HepG2 (cell line): Measurements from ENCODE around the gene SIAE. TPM values are rescaled to one million over a fixed set of nuclear protein-coding genes. Genes with fewer than 3 reads are reported as not detected.

ENCODE experiments used
- ATAC-seq: fragments of 200-7000 bp; cut with Tn5 transposase; 3 replicates; pipeline ENCODE4 v1.9.1; 2020; ENCODE audit warnings: mild to moderate bottlenecking, moderate library complexity
- BruUV-seq: library from RNA; stranded (reverse); fragments of 400-500 nt; replicated peaks from 2 replicates; lab custom pipeline; 2021; lab: Mats Ljungman, UMichigan
- CTCF ChIA-PET: fragments of 300-600 bp; formaldehyde crosslinking; extraction: SDS; loops from one replicate; lab custom pipeline; 2021; ENCODE audit warnings: low total read pairs, inconsistent platforms, low intra/inter-chr PET ratio; lab: Yijun Ruan, JAX
- POLR2A ChIA-PET: fragments of 350-600 bp; sonication (Branson Sonifier 250); formaldehyde crosslinking; loops from one replicate; lab custom pipeline; 2020; ENCODE audit warnings: antibody characterized with exemption, inconsistent platforms; lab: Yijun Ruan, JAX
- DNase-seq: peaks from one replicate; pipeline ENCODE4 v3.0.0-alpha.2; 2015; ENCODE audit warnings: low spot score
- FAIRE-seq: peaks from 3 replicates; lab custom pipeline; 2011; peaks lifted over from hg19 to GRCh38; lab: Jason Lieb, UNC
- H2AFZ ChIP-seq: one replicate; pipeline ENCODE4 v1.6.1; 2011; ENCODE audit warnings: low read length, inconsistent platforms
- H3K27ac ChIP-seq: fragments of 300-600 bp; 3 replicates; pipeline ENCODE4 v1.8.0; 2011; ENCODE audit warnings: mixed run types, mild to moderate bottlenecking, mixed read lengths, low read length, inconsistent platforms; ENCODE audit not compliant: insufficient read depth; ENCODE audit errors: extremely low read length
- H3K27me3 ChIP-seq, 2 experiments: fragments of 200-600 bp in 1 of 2; 2 replicates in 1 of 2; 3 replicates in 1 of 2; pipeline versions ENCODE4 v1.6.0 to v1.8.0; 2011; ENCODE audit warnings: low read length in 2 of 2, mild to moderate bottlenecking in 2 of 2, moderate library complexity in 2 of 2, inconsistent platforms in 1 of 2; ENCODE audit not compliant: insufficient read depth in 2 of 2, control insufficient read depth in 1 of 2
- H3K36me3 ChIP-seq, 2 experiments: fragments of 200-600 bp in 1 of 2; replicated peaks in 1 of 2; 2 replicates in 1 of 2; 3 replicates in 1 of 2; pipeline versions ENCODE4 v1.5.1 to v1.8.0; 2011; ENCODE audit warnings: low read length in 2 of 2, inconsistent platforms in 1 of 2; ENCODE audit not compliant: insufficient read depth in 2 of 2, control insufficient read depth in 1 of 2
- H3K4me1 ChIP-seq: 2 replicates; pipeline ENCODE4 v1.5.1; 2012; ENCODE audit warnings: low read length, inconsistent platforms; ENCODE audit not compliant: insufficient read depth
- H3K4me2 ChIP-seq: 2 replicates; pipeline ENCODE4 v1.6.0; 2011; ENCODE audit warnings: low read depth, low read length, inconsistent platforms
- H3K4me3 ChIP-seq, 3 experiments: fragments of 200-600 bp in 1 of 3; sonication (generic), shearing (Covaris generic) in 1 of 3; replicated peaks in 1 of 3; 2 replicates each; pipeline ENCODE4 v1.5.1; 2011 to 2016; ENCODE audit warnings: low read length in 3 of 3, inconsistent platforms in 2 of 3, low read depth in 2 of 3, mild to moderate bottlenecking in 2 of 3, control low read depth in 1 of 3, mixed read lengths in 1 of 3; ENCODE audit not compliant: insufficient read depth in 1 of 3
- H3K79me2 ChIP-seq: one replicate; pipeline ENCODE4 v1.6.1; 2011; ENCODE audit warnings: low read length, inconsistent platforms; ENCODE audit not compliant: insufficient read depth
- H3K9ac ChIP-seq: 2 replicates; pipeline ENCODE4 v1.6.0; 2011; ENCODE audit warnings: mild to moderate bottlenecking, low read depth, low read length, inconsistent platforms; ENCODE audit not compliant: insufficient read depth
- H3K9me3 ChIP-seq: 2 replicates; pipeline ENCODE4 v1.5.1; 2012; ENCODE audit warnings: mild to moderate bottlenecking, low read length
- H4K20me1 ChIP-seq: 2 replicates; pipeline ENCODE4 v1.6.0; 2011; ENCODE audit warnings: inconsistent platforms, mild to moderate bottlenecking, low read length, moderate library complexity; ENCODE audit not compliant: insufficient read depth
- IRX3 ChIP-seq: sonication (generic); formaldehyde crosslinking; IDR thresholded peaks from 2 replicates; pipeline ENCODE4 v1.8.1; 2023; ENCODE audit warnings: mild to moderate bottlenecking, low read depth, missing genetic modification reagents, borderline replicate concordance
- KDM4B ChIP-seq: sonication (generic); formaldehyde crosslinking; IDR thresholded peaks from 2 replicates; pipeline ENCODE4 v1.4.0; 2020; ENCODE audit warnings: missing genetic modification reagents
- ZMYM4 ChIP-seq: sonication (generic); formaldehyde crosslinking; IDR thresholded peaks from 2 replicates; pipeline ENCODE4 v1.8.1; 2023; ENCODE audit warnings: mild to moderate bottlenecking, missing genetic modification reagents
- WGBS: methylation state at CpG from one replicate; pipeline ENCODE4 v1.1.6; 2017; ENCODE audit warnings: low lambda C conversion rate; 5-methylcytosine and 5-hydroxymethylcytosine counted together
- in situ Hi-C: cut with HindIII; loops from 2 replicates; pipeline ENCODE4 v1.10.0; 2017; ENCODE audit warnings: low pct_unique_long_range_greater_than_20kb; ENCODE audit not compliant: extremely low pct_ligation_motif_present
- intact Hi-C: fragments of 100-400 bp; cut with micrococcal nuclease; formaldehyde crosslinking; loops from one replicate; pipeline ENCODE4 v1.10.0; 2022; ENCODE audit not compliant: unreplicated experiment
- polyA plus RNA-seq, 8 experiments: library from polyadenylated mRNA; depleted of rRNA in 3 of 8; stranded (reverse) in 7 of 8; unstranded in 1 of 8; fragments of >200 nt; fragmentation: Illumina TruSeq in 4 of 8; extraction: Trizol in 4 of 8; gene quantifications; 2 replicates each; pipeline versions ENCODE4 v1.2.1 to v1.2.3, GENCODE V29; 2011 to 2016; ENCODE audit warnings: low read depth in 4 of 8, missing spikeins in 1 of 8, mixed read lengths in 1 of 8; ENCODE audit not compliant: insufficient read depth in 1 of 8
- total RNA-seq, 5 experiments: library from RNA; depleted of rRNA; stranded (reverse); fragments of >200 nt; fragmentation: Illumina TruSeq; extraction: Trizol; gene quantifications; 2 replicates each; pipeline ENCODE4 v1.2.3, GENCODE V29; 2016; ENCODE audit warnings: low read depth in 1 of 5
- TF ChIP-seq, protein P1 (sequence below): sonication (generic); formaldehyde crosslinking; IDR thresholded peaks from 2 replicates; pipeline ENCODE4 v1.9.0; 2021; ENCODE audit warnings: missing genetic modification reagents, borderline replicate concordance
- TF ChIP-seq, protein P2 (sequence below): IDR thresholded peaks from 2 replicates; pipeline ENCODE4 v1.6.1; 2016; ENCODE audit warnings: low read depth, borderline replicate concordance
- TF ChIP-seq, protein P3 (sequence below): sonication (generic); formaldehyde crosslinking; IDR thresholded peaks from 2 replicates; pipeline ENCODE4 v1.9.0; 2021; ENCODE audit warnings: missing genetic modification reagents, mild to moderate bottlenecking, borderline replicate concordance
- TF ChIP-seq, protein P4 (sequence below): sonication (generic); formaldehyde crosslinking; IDR thresholded peaks from 2 replicates; pipeline ENCODE4 v1.4.0; 2020; ENCODE audit warnings: missing genetic modification reagents, borderline replicate concordance
- TF ChIP-seq, protein P5 (sequence below): IDR thresholded peaks from 2 replicates; pipeline ENCODE4 v1.6.1; 2018; ENCODE audit warnings: missing genetic modification reagents

The SIAE gene
- total and polyA plus RNA-seq, 2 of the 13 experiments (the other 11 are each of a cell fraction or from before 2014, with no cell fraction given) = 7.0 to 22.4 TPM

DNA sequence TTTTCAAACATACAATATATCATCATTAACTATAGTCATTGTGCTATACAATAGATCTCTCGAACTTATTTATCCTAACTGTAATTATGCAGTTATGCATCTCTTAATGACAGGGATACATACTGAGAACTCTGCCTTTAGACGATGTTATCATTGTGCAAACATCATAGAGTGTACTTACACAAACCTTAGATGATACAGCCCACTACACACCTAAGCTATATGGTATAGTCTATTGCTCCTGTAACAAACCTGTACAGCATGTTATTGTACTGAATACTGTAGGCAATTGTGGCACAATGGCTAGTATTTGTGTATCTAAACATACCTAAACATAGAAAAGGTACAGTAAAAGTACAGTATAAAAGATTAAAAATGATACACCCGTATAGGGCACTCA lies 38.9 kb upstream of the SIAE start:
- POLR2A ChIA-PET = no interaction called here
- no TSS peak for BruUV-seq
- in situ Hi-C loops (no loop called here), intact Hi-C loops (no loop called here)
- H3K4me2 ChIP-seq = no peak overlapping the region
- H3K27ac ChIP-seq = no peak overlapping the region
- DNase-seq (no peak), ATAC-seq (no peak), FAIRE-seq (no peak)
- H2AFZ ChIP-seq = no peak overlapping the region
- CTCF ChIA-PET = no interaction called here
- H3K9ac ChIP-seq = no peak overlapping the region
- H3K9me3 ChIP-seq = no peaks in the 10 kb centered on the region
- no peaks in the 10 kb centered on the region for H3K79me2 ChIP-seq
- H3K36me3 ChIP-seq = no peaks in the 10 kb centered on the region
- no peaks in the 10 kb centered on the region for H4K20me1 ChIP-seq
- H3K27me3 ChIP-seq = peaks cover 0 to 30% of the 10 kb centered on the region in 2 experiments; a peak in 3 of 5 replicates
- H3K4me1 ChIP-seq = peaks cover under 1% of the 10 kb centered on the region; the same call in 1 of the 2 replicates
- WGBS = 7% methylated on average over 3 of the region's 3 CpGs
- no peak overlapping the region for H3K4me3 ChIP-seq
- TF ChIP-seq KDM4B (CRISPR knock-in tag) (no peak), IRX3 (CRISPR knock-in tag) (no peak), ZMYM4 (no peak)
- TF ChIP-seq, protein P1, sequence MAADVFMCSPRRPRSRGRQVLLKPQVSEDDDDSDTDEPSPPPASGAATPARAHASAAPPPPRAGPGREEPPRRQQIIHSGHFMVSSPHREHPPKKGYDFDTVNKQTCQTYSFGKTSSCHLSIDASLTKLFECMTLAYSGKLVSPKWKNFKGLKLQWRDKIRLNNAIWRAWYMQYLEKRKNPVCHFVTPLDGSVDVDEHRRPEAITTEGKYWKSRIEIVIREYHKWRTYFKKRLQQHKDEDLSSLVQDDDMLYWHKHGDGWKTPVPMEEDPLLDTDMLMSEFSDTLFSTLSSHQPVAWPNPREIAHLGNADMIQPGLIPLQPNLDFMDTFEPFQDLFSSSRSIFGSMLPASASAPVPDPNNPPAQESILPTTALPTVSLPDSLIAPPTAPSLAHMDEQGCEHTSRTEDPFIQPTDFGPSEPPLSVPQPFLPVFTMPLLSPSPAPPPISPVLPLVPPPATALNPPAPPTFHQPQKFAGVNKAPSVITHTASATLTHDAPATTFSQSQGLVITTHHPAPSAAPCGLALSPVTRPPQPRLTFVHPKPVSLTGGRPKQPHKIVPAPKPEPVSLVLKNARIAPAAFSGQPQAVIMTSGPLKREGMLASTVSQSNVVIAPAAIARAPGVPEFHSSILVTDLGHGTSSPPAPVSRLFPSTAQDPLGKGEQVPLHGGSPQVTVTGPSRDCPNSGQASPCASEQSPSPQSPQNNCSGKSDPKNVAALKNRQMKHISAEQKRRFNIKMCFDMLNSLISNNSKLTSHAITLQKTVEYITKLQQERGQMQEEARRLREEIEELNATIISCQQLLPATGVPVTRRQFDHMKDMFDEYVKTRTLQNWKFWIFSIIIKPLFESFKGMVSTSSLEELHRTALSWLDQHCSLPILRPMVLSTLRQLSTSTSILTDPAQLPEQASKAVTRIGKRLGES = no peak
- TF ChIP-seq, protein P2, sequence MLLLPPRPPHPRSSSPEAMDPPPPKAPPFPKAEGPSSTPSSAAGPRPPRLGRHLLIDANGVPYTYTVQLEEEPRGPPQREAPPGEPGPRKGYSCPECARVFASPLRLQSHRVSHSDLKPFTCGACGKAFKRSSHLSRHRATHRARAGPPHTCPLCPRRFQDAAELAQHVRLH (CRISPR knock-in tag) = no peak
- TF ChIP-seq, protein P3, sequence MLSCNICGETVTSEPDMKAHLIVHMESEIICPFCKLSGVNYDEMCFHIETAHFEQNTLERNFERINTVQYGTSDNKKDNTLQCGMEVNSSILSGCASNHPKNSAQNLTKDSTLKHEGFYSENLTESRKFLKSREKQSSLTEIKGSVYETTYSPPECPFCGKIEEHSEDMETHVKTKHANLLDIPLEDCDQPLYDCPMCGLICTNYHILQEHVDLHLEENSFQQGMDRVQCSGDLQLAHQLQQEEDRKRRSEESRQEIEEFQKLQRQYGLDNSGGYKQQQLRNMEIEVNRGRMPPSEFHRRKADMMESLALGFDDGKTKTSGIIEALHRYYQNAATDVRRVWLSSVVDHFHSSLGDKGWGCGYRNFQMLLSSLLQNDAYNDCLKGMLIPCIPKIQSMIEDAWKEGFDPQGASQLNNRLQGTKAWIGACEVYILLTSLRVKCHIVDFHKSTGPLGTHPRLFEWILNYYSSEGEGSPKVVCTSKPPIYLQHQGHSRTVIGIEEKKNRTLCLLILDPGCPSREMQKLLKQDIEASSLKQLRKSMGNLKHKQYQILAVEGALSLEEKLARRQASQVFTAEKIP = no peak
- TF ChIP-seq, protein P4, sequence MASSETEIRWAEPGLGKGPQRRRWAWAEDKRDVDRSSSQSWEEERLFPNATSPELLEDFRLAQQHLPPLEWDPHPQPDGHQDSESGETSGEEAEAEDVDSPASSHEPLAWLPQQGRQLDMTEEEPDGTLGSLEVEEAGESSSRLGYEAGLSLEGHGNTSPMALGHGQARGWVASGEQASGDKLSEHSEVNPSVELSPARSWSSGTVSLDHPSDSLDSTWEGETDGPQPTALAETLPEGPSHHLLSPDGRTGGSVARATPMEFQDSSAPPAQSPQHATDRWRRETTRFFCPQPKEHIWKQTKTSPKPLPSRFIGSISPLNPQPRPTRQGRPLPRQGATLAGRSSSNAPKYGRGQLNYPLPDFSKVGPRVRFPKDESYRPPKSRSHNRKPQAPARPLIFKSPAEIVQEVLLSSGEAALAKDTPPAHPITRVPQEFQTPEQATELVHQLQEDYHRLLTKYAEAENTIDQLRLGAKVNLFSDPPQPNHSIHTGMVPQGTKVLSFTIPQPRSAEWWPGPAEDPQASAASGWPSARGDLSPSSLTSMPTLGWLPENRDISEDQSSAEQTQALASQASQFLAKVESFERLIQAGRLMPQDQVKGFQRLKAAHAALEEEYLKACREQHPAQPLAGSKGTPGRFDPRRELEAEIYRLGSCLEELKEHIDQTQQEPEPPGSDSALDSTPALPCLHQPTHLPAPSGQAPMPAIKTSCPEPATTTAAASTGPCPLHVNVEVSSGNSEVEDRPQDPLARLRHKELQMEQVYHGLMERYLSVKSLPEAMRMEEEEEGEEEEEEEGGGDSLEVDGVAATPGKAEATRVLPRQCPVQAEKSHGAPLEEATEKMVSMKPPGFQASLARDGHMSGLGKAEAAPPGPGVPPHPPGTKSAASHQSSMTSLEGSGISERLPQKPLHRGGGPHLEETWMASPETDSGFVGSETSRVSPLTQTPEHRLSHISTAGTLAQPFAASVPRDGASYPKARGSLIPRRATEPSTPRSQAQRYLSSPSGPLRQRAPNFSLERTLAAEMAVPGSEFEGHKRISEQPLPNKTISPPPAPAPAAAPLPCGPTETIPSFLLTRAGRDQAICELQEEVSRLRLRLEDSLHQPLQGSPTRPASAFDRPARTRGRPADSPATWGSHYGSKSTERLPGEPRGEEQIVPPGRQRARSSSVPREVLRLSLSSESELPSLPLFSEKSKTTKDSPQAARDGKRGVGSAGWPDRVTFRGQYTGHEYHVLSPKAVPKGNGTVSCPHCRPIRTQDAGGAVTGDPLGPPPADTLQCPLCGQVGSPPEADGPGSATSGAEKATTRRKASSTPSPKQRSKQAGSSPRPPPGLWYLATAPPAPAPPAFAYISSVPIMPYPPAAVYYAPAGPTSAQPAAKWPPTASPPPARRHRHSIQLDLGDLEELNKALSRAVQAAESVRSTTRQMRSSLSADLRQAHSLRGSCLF = no peak
- TF ChIP-seq, protein P5, sequence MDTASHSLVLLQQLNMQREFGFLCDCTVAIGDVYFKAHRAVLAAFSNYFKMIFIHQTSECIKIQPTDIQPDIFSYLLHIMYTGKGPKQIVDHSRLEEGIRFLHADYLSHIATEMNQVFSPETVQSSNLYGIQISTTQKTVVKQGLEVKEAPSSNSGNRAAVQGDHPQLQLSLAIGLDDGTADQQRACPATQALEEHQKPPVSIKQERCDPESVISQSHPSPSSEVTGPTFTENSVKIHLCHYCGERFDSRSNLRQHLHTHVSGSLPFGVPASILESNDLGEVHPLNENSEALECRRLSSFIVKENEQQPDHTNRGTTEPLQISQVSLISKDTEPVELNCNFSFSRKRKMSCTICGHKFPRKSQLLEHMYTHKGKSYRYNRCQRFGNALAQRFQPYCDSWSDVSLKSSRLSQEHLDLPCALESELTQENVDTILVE (CRISPR knock-in tag) = no peak
